Pancreas (tissue), 10 donors: ENCODE data around the gene IRX5. TPM values are rescaled to one million over a fixed set of nuclear protein-coding genes. Genes with fewer than 3 reads are reported as not detected.

Source experiments
- ATAC-seq, 4 donors: fragments of 200-7000 bp; cut with Tn5 transposase; one replicate each; pipeline versions ENCODE4 v1.8.0 to v1.9.1; 2020; ENCODE audit warnings: mild to moderate bottlenecking in 4 of 4, moderate library complexity in 4 of 4
- DNase-seq, 6 donors: peaks; one replicate each; pipeline ENCODE4 v3.0.0-alpha.2; 2020
- FAIRE-seq: peaks from 2 replicates; lab custom pipeline; 2012; peaks lifted over from hg19 to GRCh38; lab: Jason Lieb, UNC
- H3K27ac ChIP-seq, 4 donors: fragments of 200-600 bp; sonication (generic); 1 replicate in 3 of 4; 2 replicates in 1 of 4; pipeline versions ENCODE4 v1.5.0 to v1.8.0; 2020
- H3K27me3 ChIP-seq, 4 donors: fragments of 200-600 bp; one replicate each; pipeline ENCODE4 v1.8.0; 2021
- H3K36me3 ChIP-seq, 3 donors: fragments of 200-600 bp; sonication (generic) in 1 of 3; one replicate each; pipeline versions ENCODE4 v1.5.0 to v1.8.0; 2020 to 2021
- H3K4me1 ChIP-seq, 3 donors: fragments of 200-600 bp; one replicate each; pipeline ENCODE4 v1.8.0; 2021
- H3K4me3 ChIP-seq, 4 donors: fragments of 200-600 bp; sonication (generic) in 2 of 4; one replicate each; pipeline versions ENCODE4 v1.5.0 to v1.8.0; 2020 to 2021
- H3K9me3 ChIP-seq, 4 donors: fragments of 200-600 bp; one replicate each; pipeline ENCODE4 v1.8.0; 2021
- CTCF ChIP-seq, 4 donors: fragments of 200-600 bp; sonication (generic) in 3 of 4; IDR thresholded peaks; one replicate each; pipeline versions ENCODE4 v1.5.0 to v1.8.0; 2021; ENCODE audit warnings: antibody characterized with exemption in 4 of 4
- WGBS, 2 donors: extraction: QIAGEN DNeasy Blood & Tissue Kit; methylation state at CpG; one replicate each; pipeline ENCODE4 v1.1.7; 2013; 5-methylcytosine and 5-hydroxymethylcytosine counted together
- intact Hi-C, 3 donors: fragments of 100-400 bp; cut with DNase I; formaldehyde crosslinking; loops; one replicate each; pipeline versions ENCODE4 v1.11.1 to v1.14.2; 2022
- polyA plus RNA-seq, 2 donors: library from polyadenylated mRNA; stranded (reverse); fragments of 200-250 nt; gene quantifications; one replicate each; pipeline ENCODE4 v1.2.3, GENCODE V29; 2013
- total RNA-seq, 6 donors: library from RNA; stranded (reverse); fragmentation: NEBNext Ultra II Directional in 4 of 6; extraction: Animal tissue kit (Norgen Biotek cat#: 25700) in 4 of 6; gene quantifications; one replicate each; pipeline versions ENCODE4 v1.2.1 to v1.2.4, GENCODE V29; 2021 to 2023
- donor health status: healthy with polysubstance abuse.
- donor health status: DM: no; HTN: no; CAD: no; lungs with moderate emphysema.
- donor health status: DM: no; HTN: no; CAD: no.
- donor health status: control.
- donor health status: control.
- donor health status: Bipolar disorder and iron deficiency.
- donor health status: DM: yes; HTN: yes; CAD: no.
- donor health status: DM: no; HTN: no; CAD: no.
- donor health status: DM: no; HTN: no; CAD: no.
- donor health status: DM: yes; HTN: yes; CAD: no.

IRX5 gene
- total and polyA plus RNA-seq, 8 donors, result 0.12 to 0.85 (median 0.20) TPM; not detected in 2

GRCh38 chr16:54926166-54926838 is 4.4 kb upstream of the IRX5 start:
- ATAC-seq (no peak), FAIRE-seq (no peak), DNase-seq (no peak)
- no peak overlapping the region for H3K27ac ChIP-seq
- H3K36me3 ChIP-seq, result no peaks in the 10 kb centered on the region
- TF ChIP-seq CTCF (IDR thresholded peaks at IDR 0.05), result no peak
- H3K9me3 ChIP-seq, result no peaks in the 10 kb centered on the region
- 66 to 68% methylated on average over 4 of the region's 4 CpGs for WGBS, 2 donors
- H3K4me1 ChIP-seq, result peaks cover 0 to 2% (median 0%) of the 10 kb centered on the region in 3 donors
- H3K4me3 ChIP-seq, result no peak overlapping the region
- peaks cover 0 to 38% (median 19%) of the 10 kb centered on the region in 4 donors for H3K27me3 ChIP-seq
- intact Hi-C loops, result no loop called here

- H3K9me3 ChIP-seq, result no peaks in the 10 kb centered on the region
- TF ChIP-seq CTCF (IDR thresholded peaks at IDR 0.05), result no peak
- H3K27ac ChIP-seq, result no peak overlapping the region
- DNase-seq, result no peak
- no peaks in the 10 kb centered on the region for H3K36me3 ChIP-seq
- intact Hi-C loops, result no loop called here
- ATAC-seq, result no peak
- 17 to 19% methylated on average over 13 of the region's 13 CpGs for WGBS, 2 donors
- peaks cover 0 to 47% (median 21%) of the 10 kb centered on the region in 4 donors for H3K27me3 ChIP-seq
- H3K4me1 ChIP-seq, result peaks cover 0 to 9% (median 0%) of the 10 kb centered on the region in 3 donors
- FAIRE-seq, result no peak
- H3K4me3 ChIP-seq, result peak overlapping the region in 2 of 4 donors; percentile 53 to 64
Observed at GRCh38 chr16:54927125-54928015, 3.3 kb upstream of the IRX5 start.

- 4 to 8% methylated on average over 13 of the region's 13 CpGs for WGBS, 2 donors
- TF ChIP-seq CTCF (IDR thresholded peaks at IDR 0.05), result no peak
- Histone ChIP-seq H3K9me3 (no peaks in the 10 kb centered on the region), H3K27ac (no peak overlapping the region), H3K36me3 (no peaks in the 10 kb centered on the region), H3K4me1 (peaks cover 0 to 9% (median 0%) of the 10 kb centered on the region in 3 donors), H3K4me3 (peak overlapping the region in 2 of 4 donors; percentile 53 to 64), H3K27me3 (peaks cover 0 to 53% (median 24%) of the 10 kb centered on the region in 4 donors)
- FAIRE-seq, result no peak
- ATAC-seq, result no peak
- intact Hi-C loops, result no loop called here
- no peak for DNase-seq
Observed at GRCh38 chr16:54928016-54928356, 2.7 kb upstream of the IRX5 start.

GRCh38 chr16:54928411-54929089 is 2.1 kb upstream of the IRX5 start:
- no peaks in the 10 kb centered on the region for H3K36me3 ChIP-seq
- H3K27me3 ChIP-seq, result peaks cover 0 to 57% (median 28%) of the 10 kb centered on the region in 4 donors
- peaks cover 0 to 9% (median 0%) of the 10 kb centered on the region in 3 donors for H3K4me1 ChIP-seq
- TF ChIP-seq CTCF (IDR thresholded peaks at IDR 0.05), result no peak
- WGBS, 2 donors, result 0 to 1% methylated on average over 58 to 101 of the region's 101 CpGs
- H3K9me3 ChIP-seq, result no peaks in the 10 kb centered on the region
- H3K27ac ChIP-seq, result peak overlapping the region in 1 of 4 donors; percentile 39
- FAIRE-seq, result no peak
- intact Hi-C loops, result no loop called here
- ATAC-seq, result peak; percentile 43 to 63 (median 47)
- peak in 5 of 6 donors; percentile 23 to 84 (median 67) for DNase-seq
- peak overlapping the region; percentile 31 to 64 (median 48) for H3K4me3 ChIP-seq
